CD14-positive monocyte (primary cell): ENCODE results near the gene PSMG3. TPM values are rescaled to one million over a fixed set of nuclear protein-coding genes. Genes with fewer than 3 reads are reported as not detected.

Experiments
- DNase-seq, 3 donors: peaks; one replicate each; pipeline ENCODE4 v3.0.0-alpha.2; 2011 to 2022
- H2AFZ ChIP-seq: 2 replicates; pipeline ENCODE4 v1.6.0; 2012; ENCODE audit warnings: mild to moderate bottlenecking, low read depth, low read length, inconsistent platforms; ENCODE audit not compliant: insufficient read depth, poor library complexity, severe bottlenecking
- H3K27ac ChIP-seq, 2 donors: 1 replicate in 1 of 2; 2 replicates in 1 of 2; pipeline ENCODE4 v1.5.1; 2012 to 2013; ENCODE audit warnings: low read length in 2 of 2, control low read depth in 1 of 2, inconsistent platforms in 1 of 2, low read depth in 1 of 2, mild to moderate bottlenecking in 1 of 2
- H3K27me3 ChIP-seq, 2 donors: one replicate each; pipeline versions ENCODE4 v1.6.0 to v1.6.1; 2011 to 2013; ENCODE audit warnings: low read length in 2 of 2; ENCODE audit not compliant: control insufficient read depth in 2 of 2, insufficient read depth in 2 of 2
- H3K36me3 ChIP-seq, 2 donors: replicated peaks in 1 of 2; 1 replicate in 1 of 2; 2 replicates in 1 of 2; pipeline versions ENCODE4 v1.5.1 to v1.6.1; 2012 to 2013; ENCODE audit warnings: low read length in 2 of 2, control low read depth in 1 of 2, inconsistent platforms in 1 of 2, mild to moderate bottlenecking in 1 of 2; ENCODE audit not compliant: insufficient read depth in 2 of 2, control insufficient read depth in 1 of 2
- H3K4me1 ChIP-seq, 2 donors: 1 replicate in 1 of 2; 2 replicates in 1 of 2; pipeline versions ENCODE4 v1.5.1 to v1.6.1; 2012 to 2013; ENCODE audit warnings: low read length in 2 of 2, control low read depth in 1 of 2, inconsistent platforms in 1 of 2, mild to moderate bottlenecking in 1 of 2, moderate library complexity in 1 of 2; ENCODE audit not compliant: insufficient read depth in 2 of 2, control insufficient read depth in 1 of 2
- H3K4me2 ChIP-seq: replicated peaks from 2 replicates; pipeline ENCODE3; 2012; ENCODE audit warnings: low read length, moderate library complexity, mild to moderate bottlenecking; ENCODE audit not compliant: poor library complexity, severe bottlenecking; ENCODE audit errors: extremely low read depth
- H3K4me3 ChIP-seq, 3 experiments: fragments of 200-600 bp in 1 of 3; sonication (generic) in 1 of 3; replicated peaks in 1 of 3; 1 replicate in 2 of 3; 2 replicates in 1 of 3; pipeline ENCODE4 v1.5.1; 2011 to 2013; ENCODE audit warnings: low read length in 3 of 3, mild to moderate bottlenecking in 3 of 3, control low read depth in 2 of 3, low read depth in 2 of 3, inconsistent platforms in 1 of 3, moderate library complexity in 1 of 3
- H3K79me2 ChIP-seq: 2 replicates; pipeline ENCODE4 v1.6.0; 2012; ENCODE audit warnings: mild to moderate bottlenecking, control low read depth, inconsistent platforms, low read length, moderate library complexity; ENCODE audit not compliant: insufficient read depth
- H3K9ac ChIP-seq: 2 replicates; pipeline ENCODE4 v1.6.0; 2017; ENCODE audit warnings: low read length, mild to moderate bottlenecking; ENCODE audit not compliant: insufficient read depth, poor library complexity, severe bottlenecking
- H3K9me3 ChIP-seq, 2 donors: replicated peaks in 1 of 2; 1 replicate in 1 of 2; 2 replicates in 1 of 2; pipeline versions ENCODE4 v1.5.1 to v1.6.1; 2012 to 2013; ENCODE audit warnings: low read length in 2 of 2, control low read depth in 1 of 2; ENCODE audit not compliant: control insufficient read depth in 1 of 2, insufficient read depth in 1 of 2
- H4K20me1 ChIP-seq: 2 replicates; pipeline ENCODE4 v1.6.0; 2012; ENCODE audit warnings: mild to moderate bottlenecking, low read length, control low read depth, moderate library complexity; ENCODE audit not compliant: insufficient read depth
- H3K27ac Mint-ChIP-seq, 7 donors: one replicate each; pipeline ENCODE4 v1.8.0; 2020; ENCODE audit warnings: mild to moderate bottlenecking in 7 of 7, mixed read lengths in 7 of 7, moderate library complexity in 6 of 7, inconsistent platforms in 2 of 7
- H3K27me3 Mint-ChIP-seq, 3 donors: one replicate each; pipeline ENCODE4 v1.8.0; 2021 to 2022; ENCODE audit warnings: low read depth in 3 of 3, mild to moderate bottlenecking in 3 of 3, mixed read lengths in 3 of 3, moderate library complexity in 3 of 3, inconsistent platforms in 1 of 3
- H3K36me3 Mint-ChIP-seq, 2 donors: one replicate each; pipeline ENCODE4 v1.8.0; 2020; ENCODE audit warnings: mixed read lengths in 2 of 2, inconsistent platforms in 1 of 2, mild to moderate bottlenecking in 1 of 2
- H3K4me1 Mint-ChIP-seq: one replicate; pipeline ENCODE4 v1.8.0; 2020; ENCODE audit warnings: mild to moderate bottlenecking, mixed read lengths
- H3K4me3 Mint-ChIP-seq, 2 donors: one replicate each; pipeline ENCODE4 v1.8.0; 2020; ENCODE audit warnings: mild to moderate bottlenecking in 2 of 2, mixed read lengths in 2 of 2, moderate library complexity in 1 of 2
- H3K9me3 Mint-ChIP-seq, 7 donors: one replicate each; pipeline ENCODE4 v1.8.0; 2020 to 2022; ENCODE audit warnings: mixed read lengths in 7 of 7, mild to moderate bottlenecking in 6 of 7, moderate library complexity in 6 of 7, inconsistent platforms in 2 of 7
- WGBS: methylation state at CpG from one replicate; pipeline ENCODE4 v1.1.5; 2013; ENCODE audit warnings: missing lambda C conversion rate; ENCODE audit not compliant: insufficient coverage; 5-methylcytosine and 5-hydroxymethylcytosine counted together
- intact Hi-C, 2 donors: fragments of 100-400 bp; cut with micrococcal nuclease; formaldehyde crosslinking; loops; one replicate each; pipeline versions ENCODE4 v1.15.0 to v1.15.1; 2023
- polyA plus RNA-seq, 3 donors: library from polyadenylated mRNA; depleted of rRNA in 1 of 3; unstranded in 2 of 3; stranded (reverse) in 1 of 3; fragments of 300-500 nt in 2 of 3; fragments of >200 nt in 1 of 3; fragmentation: Illumina TruSeq in 2 of 3; gene quantifications; 1 replicate in 2 of 3; 2 replicates in 1 of 3; pipeline ENCODE4 v1.2.3, GENCODE V29; 2012 to 2021
- TF ChIP-seq, protein P1 (sequence below): fragments of 200-600 bp; IDR thresholded peaks from one replicate; pipeline ENCODE4 v1.8.0; 2022; ENCODE audit warnings: antibody characterized with exemption, mild to moderate bottlenecking

Gene PSMG3
- polyA plus RNA-seq, 3 donors: 32.6 to 38.8 (median 34.5) TPM

DNA sequence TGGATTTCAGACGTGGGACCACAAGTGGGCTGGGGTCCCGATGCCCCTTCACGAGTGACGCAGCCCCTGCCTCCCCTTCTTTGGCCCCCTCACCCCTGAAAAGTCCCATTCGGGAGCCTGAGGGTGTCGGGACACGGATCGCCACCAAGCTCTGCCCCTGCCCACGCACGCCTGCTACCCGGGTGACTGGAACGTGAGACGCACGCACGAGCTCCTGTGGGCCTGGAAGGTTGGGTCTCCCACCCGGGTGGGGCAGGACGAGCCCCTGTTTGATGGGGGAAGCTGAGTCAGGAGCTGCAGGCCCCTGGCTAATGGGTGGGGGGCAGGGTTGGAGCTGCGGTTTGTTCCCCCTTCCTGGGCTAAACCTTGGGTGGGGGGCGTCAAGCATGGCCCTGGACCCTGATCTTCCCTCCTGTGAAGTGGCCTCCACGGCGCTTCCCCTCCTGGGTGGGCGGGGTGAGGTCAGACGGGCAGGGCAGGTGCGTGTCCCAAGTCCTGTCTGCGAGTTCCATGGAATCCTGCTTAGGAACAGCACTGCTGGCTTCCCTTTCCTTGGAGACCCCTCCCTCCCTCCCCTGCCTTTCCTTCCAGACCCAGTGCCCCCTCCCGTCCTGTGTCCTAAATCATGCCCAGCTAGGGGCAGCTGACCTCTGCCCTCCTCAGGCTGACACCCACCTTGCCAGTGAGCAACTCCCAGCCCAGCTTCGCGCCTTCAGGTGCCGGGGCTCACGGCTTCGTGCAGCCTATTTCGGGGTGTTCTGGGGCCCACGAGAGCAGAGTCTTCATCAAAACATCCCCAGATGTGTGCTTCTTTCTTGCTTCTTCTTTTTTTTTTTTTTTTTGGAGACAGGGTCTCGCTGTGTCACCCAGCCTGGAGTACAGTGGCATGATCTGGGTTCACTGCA, 8.5 kb downstream of the PSMG3 start:
- H3K27ac ChIP-seq: no peak overlapping the region
- peaks cover 0 to 4% (median 0%) of the 10 kb centered on the region in 7 donors for H3K9me3 Mint-ChIP-seq
- peaks cover 2 to 10% (median 4%) of the 10 kb centered on the region in 3 donors for H3K27me3 Mint-ChIP-seq
- no peak overlapping the region for H3K4me3 Mint-ChIP-seq
- no peak overlapping the region for H3K4me3 ChIP-seq
- H3K36me3 ChIP-seq: no peaks in the 10 kb centered on the region
- H4K20me1 ChIP-seq: no peaks in the 10 kb centered on the region
- H3K4me1 Mint-ChIP-seq: peaks cover 21% of the 10 kb centered on the region
- WGBS: 90% methylated on average over 24 of the region's 34 CpGs
- H3K9me3 ChIP-seq: no peaks in the 10 kb centered on the region
- H3K4me1 ChIP-seq: peaks cover 6 to 8% of the 10 kb centered on the region in 2 donors
- H3K79me2 ChIP-seq: no peaks in the 10 kb centered on the region
- TF ChIP-seq, protein P1, sequence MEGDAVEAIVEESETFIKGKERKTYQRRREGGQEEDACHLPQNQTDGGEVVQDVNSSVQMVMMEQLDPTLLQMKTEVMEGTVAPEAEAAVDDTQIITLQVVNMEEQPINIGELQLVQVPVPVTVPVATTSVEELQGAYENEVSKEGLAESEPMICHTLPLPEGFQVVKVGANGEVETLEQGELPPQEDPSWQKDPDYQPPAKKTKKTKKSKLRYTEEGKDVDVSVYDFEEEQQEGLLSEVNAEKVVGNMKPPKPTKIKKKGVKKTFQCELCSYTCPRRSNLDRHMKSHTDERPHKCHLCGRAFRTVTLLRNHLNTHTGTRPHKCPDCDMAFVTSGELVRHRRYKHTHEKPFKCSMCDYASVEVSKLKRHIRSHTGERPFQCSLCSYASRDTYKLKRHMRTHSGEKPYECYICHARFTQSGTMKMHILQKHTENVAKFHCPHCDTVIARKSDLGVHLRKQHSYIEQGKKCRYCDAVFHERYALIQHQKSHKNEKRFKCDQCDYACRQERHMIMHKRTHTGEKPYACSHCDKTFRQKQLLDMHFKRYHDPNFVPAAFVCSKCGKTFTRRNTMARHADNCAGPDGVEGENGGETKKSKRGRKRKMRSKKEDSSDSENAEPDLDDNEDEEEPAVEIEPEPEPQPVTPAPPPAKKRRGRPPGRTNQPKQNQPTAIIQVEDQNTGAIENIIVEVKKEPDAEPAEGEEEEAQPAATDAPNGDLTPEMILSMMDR: no peak
- no peak overlapping the region for H3K4me2 ChIP-seq
- no peak overlapping the region for H3K9ac ChIP-seq
- peak overlapping the region in 1 of 7 donors; percentile 50 for H3K27ac Mint-ChIP-seq
- H3K27me3 ChIP-seq: peaks cover 0 to 2% of the 10 kb centered on the region in 2 donors
- H3K36me3 Mint-ChIP-seq: peaks cover 5 to 16% of the 10 kb centered on the region in 2 donors
- DNase-seq: no peak
- intact Hi-C loops: loop anchor here in 1 of 2 donors (10.0 kb wide), 1 partner anchor 46 kb away; no protein-coding TSS in a partner anchor
- no peak overlapping the region for H2AFZ ChIP-seq

DNA sequence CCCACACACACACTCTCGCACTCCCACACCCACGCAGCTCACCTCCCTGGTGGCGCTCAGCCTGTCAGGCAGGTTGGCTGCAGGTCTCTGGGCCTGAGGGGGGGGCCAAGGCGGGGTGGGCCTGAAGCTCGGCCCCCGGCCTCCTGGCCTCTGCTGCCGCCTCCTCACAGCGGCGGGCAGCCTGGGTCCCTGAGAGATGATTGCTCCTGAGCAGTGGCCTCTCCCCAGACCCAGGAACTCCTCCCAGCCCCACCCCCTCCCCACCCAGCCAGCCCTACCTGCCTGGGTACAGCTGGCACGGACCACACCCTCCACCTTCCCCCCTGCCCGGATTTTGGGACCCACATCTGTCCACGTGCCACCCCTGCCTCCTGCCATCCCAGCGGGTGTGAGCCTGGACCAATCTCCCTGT, 9.2 kb downstream of the PSMG3 start:
- H2AFZ ChIP-seq: no peak overlapping the region
- Mint-ChIP-seq H3K9me3 (peaks cover 0 to 7% (median 0%) of the 10 kb centered on the region in 7 donors), H3K36me3 (peaks cover 4 to 11% of the 10 kb centered on the region in 2 donors), H3K4me1 (peaks cover 16% of the 10 kb centered on the region), H3K27ac (no peak overlapping the region), H3K4me3 (no peak overlapping the region), H3K27me3 (peaks cover 2 to 12% (median 4%) of the 10 kb centered on the region in 3 donors)
- H3K27me3 ChIP-seq: peaks cover 0 to 2% of the 10 kb centered on the region in 2 donors
- intact Hi-C loops: loop anchor here in 1 of 2 donors (10.0 kb wide), 1 partner anchor 46 kb away; no protein-coding TSS in a partner anchor
- no peaks in the 10 kb centered on the region for H3K79me2 ChIP-seq
- no peak overlapping the region for H3K4me2 ChIP-seq
- no peaks in the 10 kb centered on the region for H3K9me3 ChIP-seq
- TF ChIP-seq, protein P1: no peak
- no peak overlapping the region for H3K27ac ChIP-seq
- H3K36me3 ChIP-seq: no peaks in the 10 kb centered on the region
- H4K20me1 ChIP-seq: no peaks in the 10 kb centered on the region
- DNase-seq: no peak
- 94% methylated on average over 7 of the region's 13 CpGs for WGBS
- no peak overlapping the region for H3K4me3 ChIP-seq
- peaks cover 4% of the 10 kb centered on the region in 2 donors for H3K4me1 ChIP-seq
- no peak overlapping the region for H3K9ac ChIP-seq
